BLaER1 treated with 17β-estradiol and CSF1 and Interleukin-3, amounts not matched to agents 10 nM and 100 nM (cell line): ENCODE data around the gene RRM2.

Experiments
- H3K27ac ChIP-seq, 11 experiments: shearing (Covaris generic); formaldehyde crosslinking; 2 replicates each; pipeline ENCODE4 v1.8.1; 2022
- H3K27me3 ChIP-seq, 11 experiments: shearing (Covaris generic); formaldehyde crosslinking; 2 replicates each; pipeline ENCODE4 v1.8.1; 2022
- H3K36me3 ChIP-seq, 11 experiments: shearing (Covaris generic); formaldehyde crosslinking; 2 replicates each; pipeline ENCODE4 v1.8.1; 2022
- H3K4me1 ChIP-seq, 10 experiments: shearing (Covaris generic); formaldehyde crosslinking; 2 replicates each; pipeline ENCODE4 v1.8.1; 2022
- H3K4me2 ChIP-seq, 11 experiments: shearing (Covaris generic); formaldehyde crosslinking; 2 replicates each; pipeline ENCODE4 v1.8.1; 2022
- H3K4me3 ChIP-seq, 10 experiments: shearing (Covaris generic); formaldehyde crosslinking; 2 replicates each; pipeline ENCODE4 v1.8.1; 2022
- H3K9ac ChIP-seq, 11 experiments: shearing (Covaris generic); formaldehyde crosslinking; 2 replicates each; pipeline ENCODE4 v1.8.1; 2022
- H3K9me3 ChIP-seq, 11 experiments: shearing (Covaris generic); formaldehyde crosslinking; replicated peaks in 1 of 11; 2 replicates each; pipeline ENCODE4 v1.8.1; 2022
- H4K20me1 ChIP-seq, 11 experiments: shearing (Covaris generic); formaldehyde crosslinking; 2 replicates each; pipeline ENCODE4 v1.8.1; 2022
- Cebpa-rat ChIP-seq, 11 experiments: shearing (Covaris generic); IDR thresholded peaks; 2 replicates each; pipeline ENCODE4 v1.8.1; 2022

Gene RRM2

GRCh38 chr2:10120158-10120876, 2.2 kb upstream of the RRM2 start:
- peaks cover 0 to 23% (median 15%) of the 10 kb centered on the region in 11 experiments; a peak in 12 of 22 replicates for H3K36me3 ChIP-seq
- H3K27me3 ChIP-seq: no peaks in the 10 kb centered on the region
- peaks cover 48 to 89% (median 64%) of the 10 kb centered on the region in 10 experiments for H3K4me1 ChIP-seq
- no peak for TF ChIP-seq Cebpa-rat (IDR thresholded peaks at IDR 0.05)
- peak overlapping the region; percentile 85 to 100 (median 92) for H3K4me2 ChIP-seq
- peak overlapping the region; percentile 58 to 89 (median 86) for H3K4me3 ChIP-seq
- peak overlapping the region in 10 of 11 experiments; percentile 17 to 97 (median 92); a peak in 19 of 22 replicates for H3K27ac ChIP-seq
- peak overlapping the region; percentile 46 to 97 (median 93); a peak in 21 of 22 replicates for H3K9ac ChIP-seq
- H3K9me3 ChIP-seq: no peaks in the 10 kb centered on the region
- peaks cover 0 to 27% (median 20%) of the 10 kb centered on the region in 11 experiments; a peak in 17 of 22 replicates for H4K20me1 ChIP-seq

GRCh38 chr2:10120877-10121574, 1.5 kb upstream of the RRM2 start:
- Histone ChIP-seq H3K9me3 (no peaks in the 10 kb centered on the region), H3K27ac (peak overlapping the region in 10 of 11 experiments; percentile 17 to 97 (median 92); a peak in 19 of 22 replicates), H4K20me1 (peaks cover 0 to 34% (median 27%) of the 10 kb centered on the region in 11 experiments; a peak in 17 of 22 replicates), H3K36me3 (peaks cover 0 to 30% (median 22%) of the 10 kb centered on the region in 11 experiments; a peak in 14 of 22 replicates), H3K4me1 (peaks cover 55 to 90% (median 70%) of the 10 kb centered on the region in 10 experiments), H3K4me2 (peak overlapping the region; percentile 85 to 100 (median 92)), H3K4me3 (peak overlapping the region; percentile 64 to 89 (median 86)), H3K27me3 (no peaks in the 10 kb centered on the region), H3K9ac (peak overlapping the region; percentile 46 to 97 (median 93); a peak in 21 of 22 replicates)
- no peak for TF ChIP-seq Cebpa-rat (IDR thresholded peaks at IDR 0.05)

GRCh38 chr2:10123281-10123680, 742 bp downstream of the RRM2 start:
- peak overlapping the region; percentile 76 to 97 (median 93) for H3K9ac ChIP-seq
- TF ChIP-seq Cebpa-rat (IDR thresholded peaks at IDR 0.05): no peak
- peak overlapping the region; percentile 85 to 100 (median 92) for H3K4me2 ChIP-seq
- no peaks in the 10 kb centered on the region for H3K27me3 ChIP-seq
- no peaks in the 10 kb centered on the region for H3K9me3 ChIP-seq
- H3K36me3 ChIP-seq: peaks cover 0 to 52% (median 45%) of the 10 kb centered on the region in 11 experiments; a peak in 18 of 22 replicates
- H3K4me1 ChIP-seq: peaks cover 52 to 90% (median 72%) of the 10 kb centered on the region in 10 experiments
- H3K4me3 ChIP-seq: peak overlapping the region; percentile 64 to 89 (median 86)
- H3K27ac ChIP-seq: peak overlapping the region in 10 of 11 experiments; percentile 72 to 97 (median 92); a peak in 21 of 22 replicates
- H4K20me1 ChIP-seq: peaks cover 0 to 55% (median 50%) of the 10 kb centered on the region in 11 experiments; a peak in 17 of 22 replicates

- no peaks in the 10 kb centered on the region for H3K9me3 ChIP-seq
- H3K9ac ChIP-seq: peak overlapping the region in 10 of 11 experiments; percentile 43 to 97 (median 94); a peak in 20 of 22 replicates
- no peaks in the 10 kb centered on the region for H3K27me3 ChIP-seq
- H3K4me3 ChIP-seq: peak overlapping the region; percentile 64 to 89 (median 86); a peak in 18 of 20 replicates
- H3K36me3 ChIP-seq: peaks cover 0 to 66% (median 58%) of the 10 kb centered on the region in 11 experiments; a peak in 18 of 22 replicates
- H3K4me1 ChIP-seq: peaks cover 47 to 89% (median 73%) of the 10 kb centered on the region in 10 experiments
- no peak for TF ChIP-seq Cebpa-rat (IDR thresholded peaks at IDR 0.05)
- peak overlapping the region in 10 of 11 experiments; percentile 61 to 97 (median 92); a peak in 20 of 22 replicates for H3K27ac ChIP-seq
- H3K4me2 ChIP-seq: peak overlapping the region; percentile 85 to 100 (median 92)
- H4K20me1 ChIP-seq: peaks cover 0 to 68% (median 62%) of the 10 kb centered on the region in 11 experiments; a peak in 17 of 22 replicates
These were observed 2.1 kb downstream of the RRM2 start for GRCh38 chr2:10124538-10125045.

GRCh38 chr2:10125842-10126631, 3.5 kb downstream of the RRM2 start:
- peak overlapping the region in 4 of 11 experiments; percentile 12 to 97 (median 51); a peak in 2 of 22 replicates for H3K27ac ChIP-seq
- peak overlapping the region; percentile 34 to 100 (median 92); a peak in 20 of 22 replicates for H3K4me2 ChIP-seq
- TF ChIP-seq Cebpa-rat (IDR thresholded peaks at IDR 0.05): no peak
- H3K4me3 ChIP-seq: peak overlapping the region in 8 of 10 experiments; percentile 10 to 89 (median 88); a peak in 10 of 20 replicates
- peaks cover 0 to 82% (median 77%) of the 10 kb centered on the region in 11 experiments; a peak in 17 of 22 replicates for H4K20me1 ChIP-seq
- peaks cover 39 to 80% (median 67%) of the 10 kb centered on the region in 10 experiments for H3K4me1 ChIP-seq
- peak overlapping the region in 10 of 11 experiments; percentile 15 to 96 (median 92); a peak in 15 of 22 replicates for H3K9ac ChIP-seq
- H3K27me3 ChIP-seq: no peaks in the 10 kb centered on the region
- H3K36me3 ChIP-seq: peaks cover 0 to 80% (median 72%) of the 10 kb centered on the region in 11 experiments; a peak in 18 of 22 replicates
- no peaks in the 10 kb centered on the region for H3K9me3 ChIP-seq

GRCh38 chr2:10126632-10127026, 4.1 kb downstream of the RRM2 start:
- Histone ChIP-seq H3K27me3 (no peaks in the 10 kb centered on the region), H3K4me1 (peaks cover 33 to 75% (median 63%) of the 10 kb centered on the region in 10 experiments), H3K27ac (peak overlapping the region in 2 of 11 experiments; percentile 12 to 97; a peak in 1 of 22 replicates), H4K20me1 (peaks cover 0 to 87% (median 82%) of the 10 kb centered on the region in 11 experiments; a peak in 17 of 22 replicates), H3K4me2 (peak overlapping the region in 10 of 11 experiments; percentile 85 to 100 (median 92); a peak in 18 of 22 replicates), H3K4me3 (peak overlapping the region in 1 of 10 experiments; percentile 82; a peak in 3 of 20 replicates), H3K9me3 (no peaks in the 10 kb centered on the region), H3K9ac (peak overlapping the region in 9 of 11 experiments; percentile 3 to 96 (median 18); a peak in 9 of 22 replicates), H3K36me3 (peaks cover 0 to 86% (median 78%) of the 10 kb centered on the region in 11 experiments; a peak in 18 of 22 replicates)
- TF ChIP-seq Cebpa-rat (IDR thresholded peaks at IDR 0.05): no peak

- Histone ChIP-seq H3K27me3 (no peaks in the 10 kb centered on the region), H3K36me3 (peaks cover 0 to 100% (median 94%) of the 10 kb centered on the region in 11 experiments; a peak in 18 of 22 replicates), H3K4me2 (peak overlapping the region in 10 of 11 experiments; percentile 2 to 100 (median 56); a peak in 15 of 22 replicates), H3K27ac (no peak overlapping the region), H3K4me3 (no peak overlapping the region), H3K9me3 (no peaks in the 10 kb centered on the region), H3K4me1 (peaks cover 25 to 72% (median 57%) of the 10 kb centered on the region in 10 experiments), H3K9ac (peak overlapping the region in 2 of 11 experiments; percentile 0 to 34; a peak in 5 of 22 replicates), H4K20me1 (peaks cover 0 to 99% (median 94%) of the 10 kb centered on the region in 11 experiments; a peak in 16 of 22 replicates)
- TF ChIP-seq Cebpa-rat (IDR thresholded peaks at IDR 0.05): no peak
These were observed 5.9 kb downstream of the RRM2 start for GRCh38 chr2:10128420-10128819.
